Esophagus muscularis mucosa (tissue), 4 donors: ENCODE data around the gene DMXL2. TPM values are rescaled to one million over a fixed set of nuclear protein-coding genes. Genes with fewer than 3 reads are reported as not detected.

ENCODE experiments used
- DNase-seq: peaks from one replicate; pipeline ENCODE4 v3.0.0-alpha.2; 2017; ENCODE audit errors: extremely low spot score
- H3K27ac ChIP-seq, 4 donors: fragments of 200-600 bp; sonication (generic); replicated peaks in 1 of 4; 1 replicate in 3 of 4; 2 replicates in 1 of 4; pipeline ENCODE4 v1.5.1; 2016 to 2019; ENCODE audit warnings: mild to moderate bottlenecking in 1 of 4
- H3K27me3 ChIP-seq, 4 donors: fragments of 200-600 bp; sonication (generic); one replicate each; pipeline versions ENCODE4 v1.5.1 to v1.6.0; 2016 to 2019
- H3K36me3 ChIP-seq, 4 donors: fragments of 200-600 bp; sonication (generic); one replicate each; pipeline ENCODE4 v1.5.1; 2016 to 2019
- H3K4me1 ChIP-seq, 4 donors: fragments of 200-600 bp; sonication (generic); one replicate each; pipeline ENCODE4 v1.5.1; 2016 to 2019
- H3K4me3 ChIP-seq, 4 donors: fragments of 200-600 bp; sonication (generic); 1 replicate in 2 of 4; 2 replicates in 2 of 4; pipeline ENCODE4 v1.5.1; 2016 to 2019; ENCODE audit warnings: mild to moderate bottlenecking in 4 of 4, moderate library complexity in 1 of 4
- H3K9me3 ChIP-seq, 4 donors: fragments of 200-600 bp; sonication (generic); 1 replicate in 3 of 4; 2 replicates in 1 of 4; pipeline ENCODE4 v1.5.1; 2016 to 2019
- CTCF ChIP-seq, 3 experiments: fragments of 200-600 bp in 2 of 3; fragments of 450-650 bp in 1 of 3; sonication (generic) in 2 of 3; IDR thresholded peaks; one replicate each; pipeline ENCODE4 v1.5.1; 2017 to 2019; ENCODE audit warnings: antibody characterized with exemption in 3 of 3, mild to moderate bottlenecking in 2 of 3, moderate library complexity in 1 of 3
- EP300 ChIP-seq: sonication (generic); formaldehyde crosslinking; IDR thresholded peaks from one replicate; pipeline ENCODE4 v1.6.1; 2017; ENCODE audit warnings: antibody characterized with exemption
- POLR2A ChIP-seq: fragments of 450-650 bp; IDR thresholded peaks from one replicate; pipeline ENCODE4 v1.6.1; 2017; ENCODE audit warnings: antibody characterized with exemption, moderate library complexity, mild to moderate bottlenecking, low read depth
- POLR2AphosphoS5 ChIP-seq, 2 donors: sonication (generic); formaldehyde crosslinking; IDR thresholded peaks; one replicate each; pipeline ENCODE4 v1.6.1; 2017; ENCODE audit warnings: antibody characterized with exemption in 2 of 2
- WGBS: methylation state at CpG from one replicate; pipeline ENCODE4 v1.1.5; 2018; 5-methylcytosine and 5-hydroxymethylcytosine counted together
- intact Hi-C: fragments of 100-400 bp; cut with DNase I; formaldehyde crosslinking; loops from one replicate; pipeline ENCODE4 v1.15.1; 2023
- total RNA-seq, 4 donors: library from RNA; depleted of rRNA; stranded (reverse); fragments of >200 nt; gene quantifications; one replicate each; pipeline versions ENCODE4 v1.1.0 to v1.2.1, GENCODE V29; 2016

The DMXL2 gene
- total RNA-seq, 4 donors from 2014 or later = 18.8 to 26.6 (median 19.3) TPM

GRCh38 chr15:51602484-51602883, 20.1 kb downstream of the DMXL2 start:
- H3K27ac ChIP-seq = no peak overlapping the region
- H3K36me3 ChIP-seq = no peaks in the 10 kb centered on the region
- no peaks in the 10 kb centered on the region for H3K4me1 ChIP-seq
- no peaks in the 10 kb centered on the region for H3K27me3 ChIP-seq
- intact Hi-C loops = no loop called here
- WGBS = 82% methylated on average over 3 of the region's 3 CpGs
- no peaks in the 10 kb centered on the region for H3K9me3 ChIP-seq
- no peak for DNase-seq
- H3K4me3 ChIP-seq = no peak overlapping the region
- TF ChIP-seq POLR2AphosphoS5 (IDR thresholded peaks at IDR 0.05) (no peak), CTCF (IDR thresholded peaks at IDR 0.05) (no peak), POLR2A (no peak), EP300 (no peak)

- intact Hi-C loops = no loop called here
- Histone ChIP-seq H3K9me3 (no peaks in the 10 kb centered on the region), H3K36me3 (no peaks in the 10 kb centered on the region), H3K27ac (no peak overlapping the region), H3K4me1 (no peaks in the 10 kb centered on the region), H3K27me3 (no peaks in the 10 kb centered on the region), H3K4me3 (no peak overlapping the region)
- DNase-seq = no peak
- 95% methylated on average over 1 of the region's 1 CpG for WGBS
- TF ChIP-seq EP300 = no peak
- no peak for TF ChIP-seq POLR2AphosphoS5 (IDR thresholded peaks at IDR 0.05)
- no peak for TF ChIP-seq POLR2A
- no peak for TF ChIP-seq CTCF (IDR thresholded peaks at IDR 0.05)
Observed at GRCh38 chr15:51601801-51602200, 20.8 kb downstream of the DMXL2 start.

GRCh38 chr15:51600114-51600513, 22.5 kb downstream of the DMXL2 start:
- no peaks in the 10 kb centered on the region for H3K4me1 ChIP-seq
- H3K4me3 ChIP-seq = no peak overlapping the region
- no peaks in the 10 kb centered on the region for H3K27me3 ChIP-seq
- H3K9me3 ChIP-seq = no peaks in the 10 kb centered on the region
- intact Hi-C loops = no loop called here
- H3K27ac ChIP-seq = no peak overlapping the region
- WGBS = 82% methylated on average over 1 of the region's 1 CpG
- H3K36me3 ChIP-seq = no peaks in the 10 kb centered on the region
- no peak for DNase-seq
- no peak for TF ChIP-seq CTCF (IDR thresholded peaks at IDR 0.05)

GRCh38 chr15:51589881-51590568, 32.5 kb downstream of the DMXL2 start:
- WGBS = 93% methylated on average over 2 of the region's 2 CpGs
- H3K4me1 ChIP-seq = no peaks in the 10 kb centered on the region
- intact Hi-C loops = no loop called here
- H3K9me3 ChIP-seq = peaks cover 0 to 12% (median 5%) of the 10 kb centered on the region in 4 donors
- no peaks in the 10 kb centered on the region for H3K36me3 ChIP-seq
- no peak overlapping the region for H3K4me3 ChIP-seq
- no peak for DNase-seq
- H3K27ac ChIP-seq = no peak overlapping the region
- TF ChIP-seq POLR2A (no peak), EP300 (no peak), CTCF (IDR thresholded peaks at IDR 0.05) (no peak), POLR2AphosphoS5 (IDR thresholded peaks at IDR 0.05) (no peak)
- H3K27me3 ChIP-seq = no peaks in the 10 kb centered on the region

- DNase-seq = no peak
- Histone ChIP-seq H3K27me3 (no peaks in the 10 kb centered on the region), H3K4me3 (no peak overlapping the region), H3K9me3 (peaks cover 0 to 12% (median 5%) of the 10 kb centered on the region in 4 donors), H3K27ac (no peak overlapping the region), H3K36me3 (no peaks in the 10 kb centered on the region), H3K4me1 (no peaks in the 10 kb centered on the region)
- no peak for TF ChIP-seq POLR2AphosphoS5 (IDR thresholded peaks at IDR 0.05)
- WGBS = 84% methylated on average over 3 of the region's 3 CpGs
- intact Hi-C loops = no loop called here
Observed at GRCh38 chr15:51588966-51589365, 33.6 kb downstream of the DMXL2 start.
